MM.1S (cell line): ENCODE measurements around the gene HMOX2.

Experiments used
- DNase-seq: peaks from one replicate; pipeline ENCODE4 v3.0.0-alpha.2; 2015
- H2AFZ ChIP-seq: fragments of 300-600 bp; sonication (generic); 2 replicates; pipeline ENCODE4 v1.6.0; 2016; ENCODE audit warnings: antibody characterized with exemption, low read length
- H3F3A ChIP-seq: fragments of 300-600 bp; sonication (generic); 2 replicates; pipeline ENCODE4 v1.6.1; 2016; ENCODE audit warnings: mild to moderate bottlenecking, antibody characterized with exemption, low read length, moderate library complexity, mixed read lengths; ENCODE audit not compliant: insufficient read depth
- H3K27ac ChIP-seq: fragments of 300-600 bp; sonication (generic); 2 replicates; pipeline ENCODE4 v1.5.1; 2016; ENCODE audit warnings: mild to moderate bottlenecking, low read length
- H3K27me3 ChIP-seq: fragments of 300-600 bp; sonication (generic); replicated peaks from 2 replicates; pipeline ENCODE4 v1.6.0; 2016; ENCODE audit warnings: low read length; ENCODE audit not compliant: insufficient read depth
- H3K36me3 ChIP-seq: fragments of 300-600 bp; sonication (generic); replicated peaks from 2 replicates; pipeline ENCODE4 v1.6.1; 2016; ENCODE audit warnings: mild to moderate bottlenecking, low read length, mixed read lengths; ENCODE audit not compliant: insufficient read depth
- H3K4me1 ChIP-seq: fragments of 300-600 bp; sonication (generic); 2 replicates; pipeline ENCODE4 v1.6.1; 2016; ENCODE audit warnings: low read length, mixed read lengths
- H3K4me2 ChIP-seq: fragments of 300-600 bp; sonication (generic); 2 replicates; pipeline ENCODE4 v1.6.0; 2016; ENCODE audit warnings: low read depth, low read length
- H3K4me3 ChIP-seq: fragments of 300-600 bp; sonication (generic); 2 replicates; pipeline ENCODE4 v1.5.1; 2016; ENCODE audit warnings: low read length, mixed read lengths
- H3K79me2 ChIP-seq: fragments of 300-600 bp; sonication (generic); 2 replicates; pipeline ENCODE4 v1.6.1; 2016; ENCODE audit warnings: mixed run types, low read length, mixed read lengths
- H3K9ac ChIP-seq: fragments of 300-600 bp; sonication (generic); 2 replicates; pipeline ENCODE4 v1.6.1; 2016; ENCODE audit warnings: low read length, mixed read lengths
- H3K9me2 ChIP-seq: fragments of 300-600 bp; sonication (generic); replicated peaks from 2 replicates; pipeline ENCODE4 v1.6.1; 2016; ENCODE audit warnings: mild to moderate bottlenecking, low read length, mixed read lengths; ENCODE audit not compliant: insufficient read depth
- H3K9me3 ChIP-seq: fragments of 300-600 bp; sonication (generic); replicated peaks from 2 replicates; pipeline ENCODE4 v1.6.1; 2016; ENCODE audit warnings: mild to moderate bottlenecking, low read length, mixed read lengths; ENCODE audit not compliant: insufficient read depth
- H4K20me1 ChIP-seq: fragments of 300-600 bp; sonication (generic); 2 replicates; pipeline ENCODE4 v1.6.1; 2016; ENCODE audit warnings: mild to moderate bottlenecking, low read length, moderate library complexity, mixed read lengths; ENCODE audit not compliant: insufficient read depth
- CTCF ChIP-seq: fragments of 300-600 bp; sonication (generic); IDR thresholded peaks from 2 replicates; pipeline ENCODE4 v1.5.1; 2016; ENCODE audit warnings: antibody characterized with exemption, low read length, mixed read lengths
- EZH2 ChIP-seq: fragments of 300-600 bp; sonication (generic); optimal IDR thresholded peaks from 2 replicates; pipeline ENCODE3; 2017; ENCODE audit warnings: low read depth, mild to moderate bottlenecking, antibody characterized with exemption, low read length, mixed read lengths
- EZH2phosphoT487 ChIP-seq: fragments of 300-600 bp; sonication (generic); IDR thresholded peaks from 2 replicates; pipeline ENCODE4 v1.6.1; 2018; ENCODE audit warnings: antibody characterized with exemption, low read length

Gene HMOX2

GRCh38 chr16:4534151-4534790 is 58.1 kb downstream of the HMOX2 start:
- Histone ChIP-seq H3K27ac (no peak overlapping the region), H3K36me3 (no peaks in the 10 kb centered on the region), H3F3A (peaks cover 17% of the 10 kb centered on the region; the same call in 1 of the 2 replicates), H3K4me1 (peaks cover 31% of the 10 kb centered on the region), H3K4me2 (no peak overlapping the region), H3K9me3 (no peaks in the 10 kb centered on the region), H3K9me2 (no peaks in the 10 kb centered on the region), H3K79me2 (peaks cover 73% of the 10 kb centered on the region), H4K20me1 (no peaks in the 10 kb centered on the region), H3K9ac (no peak overlapping the region), H2AFZ (no peak overlapping the region), H3K27me3 (no peaks in the 10 kb centered on the region), H3K4me3 (no peak overlapping the region)
- DNase-seq = no peak
- TF ChIP-seq EZH2 (no peak), CTCF (no peak), EZH2phosphoT487 (no peak)

GRCh38 chr16:4535627-4536108 is 59.5 kb downstream of the HMOX2 start:
- Histone ChIP-seq H3K9me2 (no peaks in the 10 kb centered on the region), H4K20me1 (no peaks in the 10 kb centered on the region), H3K4me3 (no peak overlapping the region), H3K4me1 (peaks cover 22% of the 10 kb centered on the region), H3K9ac (no peak overlapping the region), H3F3A (0 out of 2 replicates have a peak, but pooled peaks cover 7% of the 10 kb centered on the region), H3K36me3 (no peaks in the 10 kb centered on the region), H2AFZ (no peak overlapping the region), H3K79me2 (peaks cover 73% of the 10 kb centered on the region), H3K27me3 (no peaks in the 10 kb centered on the region), H3K27ac (no peak overlapping the region), H3K4me2 (peak overlapping the region; percentile 26; the same call in 1 of the 2 replicates), H3K9me3 (no peaks in the 10 kb centered on the region)
- no peak for DNase-seq
- no peak for TF ChIP-seq EZH2
- TF ChIP-seq CTCF = no peak
- no peak for TF ChIP-seq EZH2phosphoT487

GRCh38 chr16:4536391-4537106 is 60.4 kb downstream of the HMOX2 start:
- H3K9ac ChIP-seq = no peak overlapping the region
- TF ChIP-seq EZH2 = no peak
- no peak for TF ChIP-seq EZH2phosphoT487
- no peak for TF ChIP-seq CTCF
- H3K79me2 ChIP-seq = peaks cover 67% of the 10 kb centered on the region
- no peak overlapping the region for H3K27ac ChIP-seq
- H3F3A ChIP-seq = 0 out of 2 replicates have a peak, but pooled peaks cover 7% of the 10 kb centered on the region
- H2AFZ ChIP-seq = no peak overlapping the region
- 0 out of 2 replicates have a peak overlapping the region, but pooled peaks have one; percentile 74 for H3K4me3 ChIP-seq
- H3K9me2 ChIP-seq = no peaks in the 10 kb centered on the region
- H3K27me3 ChIP-seq = no peaks in the 10 kb centered on the region
- no peak for DNase-seq
- peak overlapping the region; percentile 92; the same call in 1 of the 2 replicates for H3K4me2 ChIP-seq
- peaks cover 22% of the 10 kb centered on the region for H3K4me1 ChIP-seq
- H4K20me1 ChIP-seq = no peaks in the 10 kb centered on the region
- H3K9me3 ChIP-seq = no peaks in the 10 kb centered on the region
- H3K36me3 ChIP-seq = no peaks in the 10 kb centered on the region
